Measurements from ENCODE around the gene CDK5.
"Not testable (repeated sequence)": the region's sequence is repeated elsewhere in the genome, so short reads cannot be mapped to it uniquely, and the experiment has no call there.

CDK5 gene

DNA sequence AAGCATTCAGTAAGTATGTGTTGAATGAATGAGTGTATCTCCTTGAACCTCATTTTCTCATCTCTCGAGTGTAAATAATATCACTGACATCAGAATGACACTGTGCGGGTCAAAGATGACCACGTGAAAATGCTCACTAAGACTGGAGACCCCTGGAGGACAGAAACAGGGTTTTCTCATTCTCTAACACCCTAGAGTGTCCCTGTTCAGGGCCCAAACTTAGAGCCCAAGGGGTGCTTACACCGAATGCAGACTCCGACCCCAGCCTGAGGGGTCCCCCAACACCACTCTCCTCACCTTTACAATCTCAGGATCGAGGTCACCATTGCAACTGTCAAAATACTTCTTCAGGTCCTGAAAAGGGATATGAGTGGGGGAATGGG lies 1.4 kb downstream of the CDK5 start:
- DNase-seq = no peak

DNA sequence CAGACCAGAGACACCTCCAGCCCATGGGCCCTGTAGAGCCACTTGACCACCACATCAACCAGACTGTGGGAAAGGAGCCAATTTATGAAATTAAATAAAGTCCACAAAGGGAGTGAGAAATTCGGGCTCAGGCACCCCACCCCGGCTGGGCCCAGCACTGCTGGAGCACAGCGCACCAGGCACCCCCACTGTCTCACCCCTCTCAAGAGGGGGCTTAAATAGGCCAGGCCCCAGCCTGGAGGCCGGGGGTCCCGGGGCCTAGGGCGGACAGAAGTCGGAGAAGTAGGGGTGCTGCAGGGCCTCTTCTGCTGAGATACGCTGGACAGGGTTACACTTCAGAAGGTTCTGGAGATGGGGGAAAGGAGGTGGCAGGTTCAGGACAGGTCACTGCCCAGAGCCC lies 3.9 kb downstream of the CDK5 start:
- DNase-seq = no peak

DNA sequence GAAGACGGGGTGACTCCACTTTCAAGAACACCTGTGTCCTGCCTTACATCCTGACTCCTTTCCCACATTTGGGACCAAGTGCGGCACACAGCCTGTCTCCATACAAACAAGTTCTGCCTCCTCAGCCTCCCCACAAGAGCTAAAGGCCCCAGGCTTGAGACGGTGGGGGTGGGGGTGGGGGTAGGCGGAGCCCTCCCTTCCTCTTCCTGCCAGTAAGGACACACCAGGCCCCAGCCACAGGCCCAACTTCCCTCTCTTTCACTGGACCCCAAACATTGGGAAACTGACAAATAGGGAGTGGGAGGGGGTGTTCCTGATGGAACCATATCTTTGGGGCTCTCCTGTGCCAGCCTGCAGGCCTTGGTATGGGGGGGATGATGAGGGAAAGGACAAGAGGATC lies 4.6 kb downstream of the CDK5 start:
- no peak for DNase-seq

DNA sequence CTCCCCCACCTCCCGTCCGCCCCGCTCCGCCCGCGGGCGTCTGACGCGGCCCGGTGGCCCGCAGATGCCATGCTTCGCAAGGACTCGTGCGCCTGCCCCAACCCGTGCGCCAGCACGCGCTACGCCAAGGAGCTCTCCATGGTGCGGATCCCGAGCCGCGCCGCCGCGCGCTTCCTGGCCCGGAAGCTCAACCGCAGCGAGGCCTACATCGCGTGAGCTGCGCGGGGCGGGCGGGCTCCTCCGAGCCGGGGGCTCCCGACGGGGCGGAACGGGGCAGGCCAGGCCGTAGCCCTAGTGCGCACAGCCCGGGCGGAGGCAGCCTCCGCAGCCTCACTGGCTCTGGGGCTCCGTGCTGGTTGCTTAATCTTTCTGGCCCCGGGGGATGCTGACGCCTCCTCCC lies 6.6 kb downstream of the CDK5 start:
- peak; percentile 60 for DNase-seq

DNA sequence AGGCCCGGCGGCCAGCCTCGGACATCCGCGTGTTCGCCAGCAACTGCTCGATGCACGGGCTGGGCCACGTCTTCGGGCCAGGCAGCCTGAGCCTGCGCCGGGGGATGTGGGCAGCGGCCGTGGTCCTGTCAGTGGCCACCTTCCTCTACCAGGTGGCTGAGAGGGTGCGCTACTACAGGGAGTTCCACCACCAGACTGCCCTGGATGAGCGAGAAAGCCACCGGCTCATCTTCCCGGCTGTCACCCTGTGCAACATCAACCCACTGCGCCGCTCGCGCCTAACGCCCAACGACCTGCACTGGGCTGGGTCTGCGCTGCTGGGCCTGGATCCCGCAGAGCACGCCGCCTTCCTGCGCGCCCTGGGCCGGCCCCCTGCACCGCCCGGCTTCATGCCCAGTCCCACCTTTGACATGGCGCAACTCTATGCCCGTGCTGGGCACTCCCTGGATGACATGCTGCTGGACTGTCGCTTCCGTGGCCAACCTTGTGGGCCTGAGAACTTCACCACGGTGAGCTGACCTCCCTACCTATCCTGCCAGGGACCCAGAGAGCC lies 8.7 kb downstream of the CDK5 start:
- DNase-seq = no peak

DNA sequence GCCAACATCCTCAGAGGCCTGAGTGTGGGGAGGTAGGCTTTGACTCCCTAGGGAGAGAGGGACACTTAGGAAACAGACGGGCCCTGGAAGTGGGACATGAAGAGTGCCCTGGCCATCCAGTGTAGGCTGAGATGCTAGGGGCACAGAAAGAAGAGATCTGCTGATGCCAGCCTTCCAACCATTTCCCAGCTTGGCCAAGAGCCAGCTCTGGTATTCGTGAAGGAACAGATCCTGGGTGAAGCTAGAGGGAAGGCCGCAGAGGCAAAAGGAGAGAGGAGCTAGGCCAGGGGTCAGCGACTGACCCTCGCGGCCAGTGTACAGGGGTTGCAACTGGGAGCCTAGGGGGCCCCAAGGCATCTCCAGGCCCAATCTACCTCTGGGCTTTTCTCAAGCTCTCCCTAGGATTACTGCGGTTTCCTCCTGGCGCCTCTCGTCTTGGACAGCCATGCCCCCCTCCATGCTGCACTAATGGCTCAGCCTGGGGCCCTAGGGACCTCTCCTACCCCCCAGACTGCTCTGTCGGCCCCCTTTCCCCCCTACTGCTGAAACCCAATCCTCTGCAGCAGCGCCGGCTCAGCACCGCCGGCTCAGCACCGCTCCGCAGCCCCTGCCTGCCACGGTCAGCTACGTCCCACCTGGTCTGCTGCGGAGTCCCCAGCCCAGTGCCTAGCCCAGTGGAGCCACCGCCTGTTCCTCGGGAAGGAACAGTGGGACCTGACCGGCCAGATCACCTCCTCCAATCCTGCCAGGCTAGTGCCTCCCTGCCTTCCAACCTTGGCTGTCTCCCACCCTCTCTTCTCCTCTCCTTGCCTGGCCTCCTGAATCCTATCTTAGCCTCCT lies 9.5 kb downstream of the CDK5 start, which contains the start of gene ASIC3:
TSS of gene ASIC3 (plus strand) at position 556 of the 840 bp plus-strand sequence. CDS start 355 bp downstream, outside the sequence.
- DNase-seq = no peak

DNA sequence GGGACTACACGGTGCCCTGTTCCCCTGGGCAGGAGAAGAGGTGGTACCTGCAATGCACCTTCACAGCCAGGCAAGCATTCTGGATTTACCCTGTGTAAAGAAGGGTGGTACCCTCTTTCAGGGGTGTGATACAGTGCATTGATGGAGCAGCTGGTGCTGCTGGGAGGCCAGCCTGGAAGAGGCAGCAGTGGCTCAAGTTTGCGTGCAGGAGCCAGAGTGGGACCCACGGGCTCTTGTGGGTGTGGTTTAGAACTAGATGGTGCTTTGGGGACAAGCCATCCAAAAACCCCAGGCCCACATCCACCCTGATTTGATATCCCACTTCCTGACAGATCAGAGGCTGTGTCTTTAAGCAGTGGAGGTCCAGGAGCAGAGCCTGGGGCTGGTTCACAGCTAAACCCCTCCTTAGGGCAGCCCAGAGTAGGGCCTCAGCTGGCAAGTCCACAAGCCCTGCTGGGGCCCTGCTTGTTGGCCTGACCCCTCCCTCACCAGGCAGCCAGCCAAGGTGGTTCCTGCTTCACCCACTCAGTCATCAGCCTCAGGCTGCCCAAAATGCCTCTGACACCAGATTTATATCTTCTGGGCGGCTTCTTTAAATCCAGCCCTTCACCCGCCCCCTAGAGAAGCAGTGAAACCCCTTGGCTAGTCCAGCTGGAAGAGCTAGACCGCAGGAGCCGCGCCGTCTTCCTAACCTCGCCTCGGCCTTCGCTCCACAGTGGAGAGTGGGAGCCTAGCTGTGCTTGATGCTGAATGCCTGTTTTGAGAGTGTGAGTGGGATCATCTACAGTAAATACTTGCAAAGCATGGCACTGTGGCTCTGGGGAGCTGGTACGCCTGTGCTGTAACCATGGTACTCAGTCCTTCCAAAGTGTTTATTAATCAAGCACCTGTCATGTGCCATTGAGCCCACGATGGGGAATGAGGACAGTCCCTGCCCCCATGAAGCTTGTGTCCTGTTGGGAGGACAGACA lies 10.8 kb downstream of the CDK5 start:
- peak; percentile 74 for DNase-seq

DNA sequence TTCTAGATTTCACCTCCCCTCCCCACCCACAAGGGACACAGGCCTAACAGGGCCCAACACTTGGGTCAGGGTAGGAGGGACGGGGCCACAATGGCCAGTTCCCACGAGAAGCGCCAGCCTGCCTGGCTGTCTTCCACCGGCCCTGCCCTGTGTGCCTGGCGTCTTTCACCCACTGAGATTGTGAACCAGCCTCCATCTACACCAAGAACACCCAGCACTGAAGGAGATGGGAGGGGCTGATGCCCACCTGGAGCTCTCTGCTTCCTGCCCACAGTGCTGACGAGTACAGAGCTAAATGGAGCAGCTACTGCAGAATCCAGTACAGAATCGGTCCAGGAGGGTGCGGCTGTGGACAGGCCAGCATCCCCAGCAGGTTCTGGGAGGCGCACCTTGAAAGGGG lies 11.7 kb downstream of the CDK5 start:
- no peak for DNase-seq

DNA sequence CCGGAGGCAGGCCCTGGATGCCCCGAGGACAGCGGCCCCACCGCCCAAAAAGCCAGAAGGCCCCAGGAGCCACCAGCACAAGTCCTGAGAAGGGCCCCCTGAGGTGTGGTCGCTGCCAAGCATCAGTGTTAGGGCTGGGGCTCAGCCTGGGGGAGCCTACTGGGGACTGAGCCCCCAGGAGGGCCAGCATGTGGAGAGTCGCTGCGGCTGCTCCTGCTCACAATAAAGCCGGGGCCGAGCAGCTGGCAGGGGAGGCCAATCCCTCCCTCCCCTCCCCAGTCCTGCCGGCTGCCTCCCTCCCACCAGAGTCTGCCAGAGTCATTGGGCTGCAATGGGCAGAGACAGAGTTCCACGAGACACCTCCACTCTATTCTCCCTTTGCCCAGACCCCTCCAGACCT lies 12.4 kb downstream of the CDK5 start:
- no peak for DNase-seq

DNA sequence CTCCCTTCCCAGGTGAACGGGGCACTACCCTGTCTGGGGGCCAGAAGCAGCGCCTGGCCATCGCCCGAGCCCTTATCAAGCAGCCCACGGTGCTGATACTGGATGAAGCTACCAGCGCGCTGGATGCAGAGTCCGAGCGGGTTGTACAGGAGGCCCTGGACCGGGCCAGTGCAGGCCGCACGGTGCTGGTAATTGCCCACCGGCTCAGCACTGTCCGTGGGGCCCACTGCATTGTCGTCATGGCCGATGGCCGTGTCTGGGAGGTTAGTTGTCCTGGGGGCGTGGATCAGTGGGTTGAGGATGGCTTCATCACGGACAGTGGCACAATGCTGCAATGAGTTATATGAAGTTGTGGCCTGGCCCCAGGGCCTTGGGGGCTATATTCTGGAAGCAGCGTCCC lies 13.7 kb downstream of the CDK5 start:
- DNase-seq = no peak

DNA sequence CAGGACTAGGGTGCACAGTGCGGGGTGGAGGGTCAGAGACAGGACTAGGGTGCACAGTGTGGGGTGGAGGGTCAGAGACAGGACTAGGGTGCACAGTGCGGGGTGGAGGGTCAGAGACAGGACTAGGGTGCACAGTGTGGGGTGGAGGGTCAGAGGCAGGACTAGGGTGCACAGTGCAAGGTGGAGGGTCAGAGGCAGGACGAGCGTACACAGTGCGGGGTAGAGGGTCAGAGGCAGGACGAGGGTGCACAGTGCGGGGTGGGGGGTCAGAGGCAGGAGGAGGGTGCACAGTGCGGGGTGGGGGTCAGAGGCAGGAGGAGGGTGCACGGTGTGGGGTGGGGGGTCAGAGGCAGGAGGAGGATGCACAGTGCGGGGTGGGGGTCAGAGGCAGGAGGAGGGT lies 14.2 kb downstream of the CDK5 start:
- not testable (repeated sequence) for DNase-seq

DNA sequence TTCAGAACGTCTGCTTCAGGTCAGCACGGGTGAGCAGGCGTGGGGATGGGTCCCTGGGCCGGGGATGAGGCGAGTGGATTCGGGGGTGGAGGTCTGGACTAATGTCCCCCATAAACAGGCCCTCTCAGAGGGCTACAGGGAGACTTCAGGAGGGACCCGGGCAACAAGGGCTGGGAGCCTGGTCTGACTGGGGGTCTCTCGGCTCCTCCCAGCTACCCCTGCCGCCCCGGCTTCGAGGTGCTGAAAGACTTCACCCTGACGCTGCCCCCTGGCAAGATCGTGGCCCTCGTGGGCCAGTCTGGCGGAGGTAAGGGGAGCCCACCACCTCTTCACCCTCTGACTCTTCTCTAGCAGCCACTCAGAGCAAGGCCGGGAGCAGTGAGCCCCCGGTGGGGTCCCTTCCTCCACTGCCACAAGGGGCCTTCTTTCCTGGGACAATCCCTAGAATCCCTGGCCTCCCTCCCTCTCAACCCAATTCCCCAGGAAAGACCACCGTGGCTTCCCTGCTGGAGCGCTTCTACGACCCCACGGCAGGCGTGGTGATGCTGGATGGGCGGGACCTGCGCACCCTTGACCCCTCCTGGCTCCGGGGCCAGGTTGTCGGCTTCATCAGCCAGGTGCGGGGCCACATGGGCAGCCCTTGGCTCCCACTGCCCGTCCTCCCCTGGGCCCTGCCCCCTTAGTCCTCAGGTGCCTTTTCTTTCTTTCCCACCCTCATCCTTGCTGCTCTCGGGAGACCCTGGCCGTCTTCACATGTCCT lies 16.9 kb downstream of the CDK5 start:
- no peak for DNase-seq

DNA sequence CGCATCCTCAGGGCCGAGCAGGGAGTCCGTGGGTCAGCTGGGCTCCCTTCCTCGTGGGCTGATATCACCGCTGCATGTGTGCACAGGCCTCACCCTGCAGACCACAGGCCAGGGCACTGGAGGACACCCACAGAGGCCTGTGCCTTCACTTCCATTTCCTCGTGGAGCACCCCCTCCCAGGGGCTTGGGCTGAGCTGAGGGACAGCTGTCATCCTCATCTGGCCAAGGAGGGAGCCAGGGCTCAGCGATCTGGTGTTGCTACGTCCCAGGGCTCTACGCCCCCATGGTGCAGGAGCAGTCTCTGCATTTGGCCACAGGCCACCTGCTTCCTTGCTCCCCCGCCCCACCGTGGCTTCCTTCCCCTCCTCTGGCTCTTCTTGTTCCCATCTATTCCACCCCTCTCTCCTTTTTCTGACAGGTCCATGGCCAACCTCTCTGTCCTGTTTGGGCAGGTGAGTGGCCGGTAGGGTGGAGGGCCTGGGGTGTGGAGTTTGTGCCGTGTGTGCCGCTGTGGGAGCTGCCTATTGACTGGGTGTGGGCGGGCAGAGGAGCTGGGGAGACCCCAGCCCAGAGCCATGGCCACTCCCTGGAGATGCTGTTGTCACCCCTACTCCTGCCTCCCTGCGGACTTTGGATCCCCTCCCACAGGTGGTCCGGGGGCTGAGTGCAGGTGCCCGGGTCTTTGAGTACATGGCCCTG lies 17.7 kb downstream of the CDK5 start:
- DNase-seq = no peak

DNA sequence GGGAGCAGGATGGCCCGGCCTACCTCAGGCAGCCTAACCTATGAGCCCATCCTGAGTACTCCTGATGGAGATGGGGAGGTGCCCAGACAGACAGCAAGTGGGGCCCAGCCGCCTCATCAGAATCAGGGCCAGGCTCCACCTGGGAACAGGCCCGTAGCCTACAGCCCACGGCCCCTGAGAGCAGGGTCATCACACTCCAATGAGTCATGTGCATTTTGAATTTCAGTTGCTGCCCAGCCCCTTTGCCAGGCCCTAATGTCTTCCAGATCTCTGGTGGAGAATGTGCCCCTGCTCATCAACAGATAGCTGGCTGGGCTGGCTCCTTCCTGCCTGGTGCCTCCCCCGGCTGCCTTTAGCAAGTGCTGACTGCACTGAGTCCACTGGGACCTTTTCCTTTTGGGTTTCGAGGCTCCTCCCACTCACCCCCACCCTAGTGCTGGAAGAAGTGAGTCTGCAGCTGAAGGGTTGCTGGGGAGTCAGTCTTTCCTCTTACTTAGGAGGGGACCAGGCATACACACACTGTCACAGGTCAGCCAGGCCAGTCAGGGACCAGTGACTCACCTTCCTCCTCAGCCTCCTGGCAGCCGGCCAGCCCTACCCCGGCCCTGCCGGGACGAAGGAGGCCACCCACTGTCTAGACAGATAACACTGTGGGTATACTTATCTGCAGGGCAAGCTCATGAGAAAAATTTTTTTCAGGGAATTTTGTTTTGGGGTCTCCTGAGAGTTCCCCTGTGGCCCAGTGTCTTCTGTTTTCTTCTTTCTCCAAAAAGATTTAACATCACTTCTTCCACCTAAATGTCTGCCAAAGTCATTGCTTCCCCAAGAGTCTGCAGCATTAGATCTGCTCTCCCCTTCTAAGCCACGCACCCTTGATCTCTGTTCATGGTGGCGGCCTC lies 18.5 kb downstream of the CDK5 start:
- DNase-seq = peak; percentile 92

DNA sequence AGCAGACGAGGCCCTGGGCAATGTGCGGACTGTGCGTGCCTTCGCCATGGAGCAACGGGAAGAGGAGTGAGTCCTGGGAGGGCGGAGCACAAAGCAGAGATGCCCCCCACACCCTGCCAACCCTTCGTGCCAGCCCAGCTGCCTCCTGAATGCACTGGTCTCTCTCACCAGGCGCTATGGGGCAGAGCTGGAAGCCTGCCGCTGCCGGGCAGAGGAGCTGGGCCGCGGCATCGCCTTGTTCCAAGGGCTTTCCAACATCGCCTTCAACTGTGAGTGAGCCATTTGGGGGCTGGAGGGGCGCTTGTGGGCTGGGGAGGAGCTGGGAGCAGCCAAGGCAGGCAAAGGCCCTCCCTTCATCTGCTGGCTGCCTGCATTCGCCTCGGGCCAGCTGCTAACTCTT lies 21.8 kb downstream of the CDK5 start:
- DNase-seq = no peak

DNA sequence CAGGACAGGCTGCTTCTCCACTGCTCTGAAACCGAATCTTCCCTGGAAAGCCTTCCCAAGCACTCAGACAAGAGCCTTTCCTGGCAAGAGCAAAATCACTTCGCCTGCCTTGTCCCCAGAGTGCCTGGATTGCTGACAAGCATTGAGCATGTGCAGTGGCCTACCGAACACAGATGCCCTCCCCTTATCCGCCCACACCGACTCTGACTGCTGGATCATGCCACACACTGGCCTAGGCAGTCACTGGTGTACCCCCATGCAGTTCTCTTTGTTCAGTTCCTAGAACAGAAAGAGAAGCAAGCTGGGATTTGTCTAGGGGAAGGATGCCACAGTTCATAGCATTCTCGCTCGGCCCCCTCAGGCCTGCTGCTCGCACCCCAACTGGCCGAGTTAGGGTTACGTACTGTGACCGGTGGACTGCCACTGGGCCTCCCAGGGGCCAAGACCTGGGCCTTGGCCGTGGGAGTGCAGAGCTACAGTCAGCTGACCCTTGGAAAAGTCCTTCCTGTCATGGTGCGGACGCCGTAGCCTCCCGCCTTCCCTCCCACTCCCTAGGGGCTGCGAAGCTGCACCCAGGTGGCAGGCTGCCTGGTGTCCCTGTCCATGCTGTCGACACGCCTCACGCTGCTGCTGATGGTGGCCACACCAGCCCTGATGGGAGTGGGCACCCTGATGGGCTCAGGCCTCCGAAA lies 22.5 kb downstream of the CDK5 start:
- DNase-seq = no peak

DNA sequence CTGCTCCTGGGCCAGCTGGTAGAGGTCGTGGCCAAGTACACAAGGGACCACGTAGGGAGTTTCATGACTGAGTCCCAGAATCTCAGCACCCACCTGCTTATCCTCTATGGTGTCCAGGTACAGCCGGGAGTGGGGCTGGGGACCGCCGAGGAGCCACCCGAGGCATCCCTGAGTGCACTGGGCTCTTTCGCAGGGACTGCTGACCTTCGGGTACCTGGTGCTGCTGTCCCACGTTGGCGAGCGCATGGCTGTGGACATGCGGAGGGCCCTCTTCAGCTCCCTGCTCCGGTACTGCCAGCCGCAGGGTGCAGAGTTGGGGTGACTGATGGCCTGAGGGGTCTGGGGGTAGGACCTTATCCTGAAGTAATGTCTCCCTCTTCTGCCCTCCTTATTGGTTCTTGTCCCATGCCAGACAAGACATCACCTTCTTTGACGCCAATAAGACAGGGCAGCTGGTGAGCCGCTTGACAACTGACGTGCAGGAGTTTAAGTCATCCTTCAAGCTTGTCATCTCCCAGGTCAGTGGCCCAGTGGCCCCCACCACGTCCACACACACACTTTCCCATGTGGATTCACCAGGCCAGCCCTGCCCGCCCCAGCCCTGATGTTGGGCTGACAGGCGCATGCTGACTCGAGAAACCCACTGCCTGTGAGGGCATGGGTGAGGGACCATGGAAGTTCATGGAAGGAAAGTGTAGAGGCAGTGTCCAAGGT lies 23.2 kb downstream of the CDK5 start:
- DNase-seq = no peak

DNA sequence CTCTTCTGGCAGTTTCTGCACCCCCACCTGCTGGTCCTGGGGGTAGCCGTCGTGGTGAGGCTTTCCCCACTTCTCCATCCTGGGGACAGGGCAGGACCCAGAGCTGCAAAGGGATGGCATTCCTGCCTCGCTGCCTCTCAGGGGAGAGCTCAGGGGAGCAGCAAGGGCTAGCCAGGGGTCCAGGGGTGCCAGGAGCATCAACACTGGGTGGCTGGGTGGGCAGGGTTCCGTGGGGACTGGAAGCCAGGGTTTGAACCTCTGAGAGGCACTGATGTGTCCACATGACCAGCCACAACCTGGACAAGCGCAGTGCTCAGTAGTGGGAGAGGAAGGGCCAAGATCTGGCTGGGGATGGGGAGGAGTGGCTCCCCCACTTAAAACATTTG lies 23.8 kb downstream of the CDK5 start:
- no peak for DNase-seq

DNA sequence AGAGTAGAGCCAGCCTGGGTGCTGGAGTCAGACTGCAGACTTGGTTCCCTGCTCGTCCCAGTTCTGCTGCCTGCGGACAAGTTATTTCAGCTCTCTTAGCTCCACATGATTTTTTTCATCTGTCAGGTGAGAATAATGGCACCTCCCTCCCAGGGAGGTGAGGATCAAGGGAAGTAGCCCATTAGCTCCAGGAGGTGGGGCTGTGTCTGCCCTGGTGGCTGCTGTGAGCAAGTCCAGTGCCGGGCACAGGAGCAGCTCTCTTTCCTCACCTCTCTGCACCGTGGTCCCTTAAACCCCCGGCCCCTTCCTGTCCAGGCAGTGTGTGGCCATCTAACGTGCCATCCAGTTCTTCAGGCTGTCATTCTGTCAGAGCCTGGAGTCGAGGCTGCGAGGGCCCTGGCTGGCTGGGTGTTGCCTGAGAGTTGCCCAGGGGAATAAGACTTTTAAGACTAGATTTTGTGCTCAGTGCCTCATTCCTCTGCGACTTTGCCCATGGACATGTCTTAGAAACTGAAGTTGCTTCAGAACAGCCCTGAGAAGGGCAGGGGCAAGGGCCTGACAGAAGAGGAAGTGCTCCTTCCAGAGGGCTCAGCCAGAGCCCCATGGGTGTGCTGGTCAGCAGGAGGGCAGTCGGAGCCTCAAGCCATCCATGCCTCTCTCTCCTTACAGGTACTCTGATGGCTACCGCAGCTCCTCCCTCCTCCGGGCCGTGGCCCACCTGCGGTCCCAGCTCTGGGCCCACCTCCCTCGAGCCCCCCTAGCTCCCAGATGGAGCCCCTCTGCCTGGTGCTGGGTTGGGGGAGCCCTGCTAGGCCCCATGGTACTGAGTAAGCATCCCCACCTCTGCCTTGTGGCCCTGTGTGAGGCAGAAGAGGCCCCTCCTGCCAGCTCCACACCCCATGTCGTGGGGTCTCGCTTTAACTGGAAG lies 24.5 kb downstream of the CDK5 start:
- DNase-seq = no peak

All from fibroblast of upper back skin (primary cell).